HEK293 (cell line): ENCODE data around the gene OPN5.

ENCODE experiments used
- SP3 ChIP-seq: fragments of 450-650 bp; formaldehyde crosslinking; IDR thresholded peaks from 2 replicates; pipeline ENCODE4 v1.5.1; 2016; ENCODE audit warnings: missing biosample characterization, missing genetic modification characterization
- ZBTB21 ChIP-seq: fragments of 450-650 bp; formaldehyde crosslinking; IDR thresholded peaks from 2 replicates; pipeline ENCODE4 v1.5.1; 2017; ENCODE audit warnings: missing biosample characterization, missing genetic modification characterization
- ZNF350 ChIP-seq: fragments of 450-650 bp; formaldehyde crosslinking; IDR thresholded peaks from 2 replicates; pipeline ENCODE4 v1.5.0; 2017; ENCODE audit warnings: missing biosample characterization, mild to moderate bottlenecking, missing genetic modification characterization
- TF ChIP-seq, protein P1 (sequence below): fragments of 450-650 bp; formaldehyde crosslinking; IDR thresholded peaks from 2 replicates; pipeline ENCODE4 v1.5.1; 2016; ENCODE audit warnings: missing biosample characterization, missing genetic modification characterization
- TF ChIP-seq, protein P2 (sequence below): fragments of 450-650 bp; formaldehyde crosslinking; IDR thresholded peaks from 2 replicates; pipeline ENCODE4 v1.5.1; 2016; ENCODE audit warnings: missing biosample characterization, missing genetic modification characterization

DNA sequence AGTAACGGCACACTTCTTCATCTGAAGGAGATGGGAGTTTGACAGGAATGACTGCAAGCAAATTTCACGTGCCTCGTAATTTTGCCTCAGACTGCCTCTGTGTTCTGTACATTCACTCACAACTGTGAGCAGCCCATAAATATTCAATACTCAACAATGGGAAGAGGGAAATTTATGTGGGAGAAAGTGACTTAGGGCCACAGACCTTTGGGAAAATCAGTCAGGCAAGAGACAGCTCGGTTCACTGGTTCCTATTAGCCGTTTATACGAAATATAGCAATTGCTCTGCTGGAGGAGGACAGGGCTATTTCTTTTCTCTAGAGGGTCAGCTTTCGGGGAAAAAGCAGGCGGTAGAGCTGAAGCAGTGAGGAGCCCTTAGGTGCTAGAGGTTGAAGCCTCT, 28.0 kb downstream of the OPN5 start:
- TF ChIP-seq ZBTB21 (no peak), SP3 (no peak), ZNF350 (tag by site-specific recombination) (no peak)
- TF ChIP-seq, protein P1, sequence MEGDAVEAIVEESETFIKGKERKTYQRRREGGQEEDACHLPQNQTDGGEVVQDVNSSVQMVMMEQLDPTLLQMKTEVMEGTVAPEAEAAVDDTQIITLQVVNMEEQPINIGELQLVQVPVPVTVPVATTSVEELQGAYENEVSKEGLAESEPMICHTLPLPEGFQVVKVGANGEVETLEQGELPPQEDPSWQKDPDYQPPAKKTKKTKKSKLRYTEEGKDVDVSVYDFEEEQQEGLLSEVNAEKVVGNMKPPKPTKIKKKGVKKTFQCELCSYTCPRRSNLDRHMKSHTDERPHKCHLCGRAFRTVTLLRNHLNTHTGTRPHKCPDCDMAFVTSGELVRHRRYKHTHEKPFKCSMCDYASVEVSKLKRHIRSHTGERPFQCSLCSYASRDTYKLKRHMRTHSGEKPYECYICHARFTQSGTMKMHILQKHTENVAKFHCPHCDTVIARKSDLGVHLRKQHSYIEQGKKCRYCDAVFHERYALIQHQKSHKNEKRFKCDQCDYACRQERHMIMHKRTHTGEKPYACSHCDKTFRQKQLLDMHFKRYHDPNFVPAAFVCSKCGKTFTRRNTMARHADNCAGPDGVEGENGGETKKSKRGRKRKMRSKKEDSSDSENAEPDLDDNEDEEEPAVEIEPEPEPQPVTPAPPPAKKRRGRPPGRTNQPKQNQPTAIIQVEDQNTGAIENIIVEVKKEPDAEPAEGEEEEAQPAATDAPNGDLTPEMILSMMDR (tag by site-specific recombination), result no peak
- TF ChIP-seq, protein P2, sequence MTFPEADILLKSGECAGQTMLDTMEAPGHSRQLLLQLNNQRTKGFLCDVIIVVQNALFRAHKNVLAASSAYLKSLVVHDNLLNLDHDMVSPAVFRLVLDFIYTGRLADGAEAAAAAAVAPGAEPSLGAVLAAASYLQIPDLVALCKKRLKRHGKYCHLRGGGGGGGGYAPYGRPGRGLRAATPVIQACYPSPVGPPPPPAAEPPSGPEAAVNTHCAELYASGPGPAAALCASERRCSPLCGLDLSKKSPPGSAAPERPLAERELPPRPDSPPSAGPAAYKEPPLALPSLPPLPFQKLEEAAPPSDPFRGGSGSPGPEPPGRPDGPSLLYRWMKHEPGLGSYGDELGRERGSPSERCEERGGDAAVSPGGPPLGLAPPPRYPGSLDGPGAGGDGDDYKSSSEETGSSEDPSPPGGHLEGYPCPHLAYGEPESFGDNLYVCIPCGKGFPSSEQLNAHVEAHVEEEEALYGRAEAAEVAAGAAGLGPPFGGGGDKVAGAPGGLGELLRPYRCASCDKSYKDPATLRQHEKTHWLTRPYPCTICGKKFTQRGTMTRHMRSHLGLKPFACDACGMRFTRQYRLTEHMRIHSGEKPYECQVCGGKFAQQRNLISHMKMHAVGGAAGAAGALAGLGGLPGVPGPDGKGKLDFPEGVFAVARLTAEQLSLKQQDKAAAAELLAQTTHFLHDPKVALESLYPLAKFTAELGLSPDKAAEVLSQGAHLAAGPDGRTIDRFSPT (tag by site-specific recombination), result no peak
